SIG-M5 treated with dmso at 0.1 percent for 504 hours (cell line): ENCODE data around the gene FXR2.

Experiments used
- DNase-seq: peaks from one replicate; lab custom pipeline; 2025; ENCODE audit not compliant: unreplicated experiment; lab: John Stamatoyannopoulos, UW

The FXR2 gene

GRCh38 chr17:7573324-7574080 lies 41.2 kb downstream of the FXR2 start:
- peak; percentile 92 for DNase-seq

- peak; percentile 97 for DNase-seq
Measured at GRCh38 chr17:7572588-7573323, 41.9 kb downstream of the FXR2 start.

- DNase-seq: no peak
Measured at GRCh38 chr17:7572338-7572587, 42.4 kb downstream of the FXR2 start.

GRCh38 chr17:7570351-7570750 lies 44.3 kb downstream of the FXR2 start:
- no peak for DNase-seq

- no peak for DNase-seq
Measured at GRCh38 chr17:7569571-7569970, 45.1 kb downstream of the FXR2 start.

- DNase-seq: no peak
Measured at GRCh38 chr17:7563115-7563869, 51.4 kb downstream of the FXR2 start.

- DNase-seq: no peak
Measured at GRCh38 chr17:7562208-7562605, 52.5 kb downstream of the FXR2 start.

GRCh38 chr17:7561589-7562207 lies 53.0 kb downstream of the FXR2 start, which contains the start of gene SENP3:
Gene SENP3, plus strand, starts transcription at chr17:7561919. Its CDS starts 1,158 bp downstream, at chr17:7563077.
- DNase-seq: peak; percentile 83

GRCh38 chr17:7561028-7561575 lies 53.6 kb downstream of the FXR2 start:
- DNase-seq: peak; percentile 76

- DNase-seq: peak; percentile 73
Measured at GRCh38 chr17:7560172-7561027, 54.3 kb downstream of the FXR2 start.

- DNase-seq: no peak
Measured at GRCh38 chr17:7559320-7560171, 55.2 kb downstream of the FXR2 start.

- peak; percentile 92 for DNase-seq
Measured at GRCh38 chr17:7558544-7559319, 56.0 kb downstream of the FXR2 start, which contains the start of gene TNFSF13. Gene TNFSF13, plus strand, starts transcription at chr17:7558750. Its CDS starts 290 bp downstream, at chr17:7559040.

GRCh38 chr17:7557775-7558543 lies 56.7 kb downstream of the FXR2 start:
- DNase-seq: peak; percentile 84

GRCh38 chr17:7557147-7557764 lies 57.4 kb downstream of the FXR2 start:
- no peak for DNase-seq

- no peak for DNase-seq
Measured at GRCh38 chr17:7556627-7557026, 58.1 kb downstream of the FXR2 start.

- no peak for DNase-seq
Measured at GRCh38 chr17:7555320-7555948, 59.3 kb downstream of the FXR2 start.

- DNase-seq: no peak
Measured at GRCh38 chr17:7553356-7553755, 61.3 kb downstream of the FXR2 start.
